IMR-90 (cell line): ENCODE measurements around the gene KIF15. TPM values are rescaled to one million over a fixed set of nuclear protein-coding genes. Genes with fewer than 3 reads are reported as not detected.

ENCODE experiments used
- ATAC-seq: fragments of 200-7000 bp; cut with Tn5 transposase; 2 replicates; pipeline ENCODE4 v1.9.1; 2020; ENCODE audit warnings: low read depth, mild to moderate bottlenecking, moderate library complexity
- BruUV-seq: library from RNA; stranded (reverse); fragments of 400-500 nt; replicated peaks from 2 replicates; lab custom pipeline; 2021; lab: Mats Ljungman, UMichigan
- CTCF ChIA-PET: fragments of 300-600 bp; formaldehyde crosslinking; extraction: SDS; loops from one replicate; lab custom pipeline; 2021; ENCODE audit warnings: antibody characterized with exemption; lab: Yijun Ruan, JAX
- POLR2A ChIA-PET: fragments of 300-600 bp; sonication (Branson Sonifier 250); formaldehyde crosslinking; loops from one replicate; lab custom pipeline; 2022; ENCODE audit warnings: antibody characterized with exemption; ENCODE audit not compliant: unreplicated experiment; lab: Charles Lee
- DNase-seq: peaks from one replicate; pipeline ENCODE4 v3.0.0; 2013
- H2AFZ ChIP-seq: replicated peaks from 2 replicates; pipeline ENCODE3; 2013; ENCODE audit warnings: low read length, mild to moderate bottlenecking; ENCODE audit not compliant: poor library complexity
- H2AK5ac ChIP-seq: 2 replicates; pipeline ENCODE4 v1.6.1; 2013; ENCODE audit warnings: low read depth, low read length, inconsistent platforms
- H2AK9ac ChIP-seq: replicated peaks from 2 replicates; pipeline ENCODE3; 2013; ENCODE audit warnings: mild to moderate bottlenecking, low read depth, low read length, moderate library complexity; ENCODE audit not compliant: poor library complexity
- H2BK120ac ChIP-seq: 2 replicates; pipeline ENCODE4 v1.6.1; 2013; ENCODE audit warnings: low read depth, low read length, inconsistent platforms
- H2BK15ac ChIP-seq: 3 replicates; pipeline ENCODE4 v1.6.1; 2013; ENCODE audit warnings: low read depth, low read length, inconsistent platforms
- H2BK20ac ChIP-seq: 2 replicates; pipeline ENCODE4 v1.6.1; 2013; ENCODE audit warnings: low read depth, mild to moderate bottlenecking, inconsistent platforms, low read length, moderate library complexity
- H2BK5ac ChIP-seq: 2 replicates; pipeline ENCODE4 v1.6.1; 2013; ENCODE audit warnings: mild to moderate bottlenecking, low read depth, low read length, inconsistent platforms; ENCODE audit not compliant: poor library complexity, severe bottlenecking
- H3K14ac ChIP-seq: replicated peaks from 2 replicates; pipeline ENCODE4 v1.6.1; 2013; ENCODE audit warnings: low read depth, low read length, inconsistent platforms
- H3K18ac ChIP-seq: 2 replicates; pipeline ENCODE4 v1.6.1; 2013; ENCODE audit warnings: low read depth, low read length, control low read depth
- H3K23ac ChIP-seq: 2 replicates; pipeline ENCODE4 v1.6.1; 2013; ENCODE audit warnings: low read depth, low read length, inconsistent platforms
- H3K27ac ChIP-seq: 2 replicates; pipeline ENCODE4 v1.5.1; 2013; ENCODE audit warnings: mild to moderate bottlenecking, control low read depth, low read length; ENCODE audit not compliant: insufficient read depth
- H3K27me3 ChIP-seq: 2 replicates; pipeline ENCODE4 v1.6.1; 2013; ENCODE audit warnings: low read length; ENCODE audit not compliant: control insufficient read depth, insufficient read depth
- H3K36me3 ChIP-seq: 2 replicates; pipeline ENCODE4 v1.6.1; 2013; ENCODE audit warnings: low read length, mixed read lengths; ENCODE audit not compliant: control insufficient read depth, insufficient read depth
- H3K4ac ChIP-seq: 2 replicates; pipeline ENCODE4 v1.6.1; 2013; ENCODE audit warnings: low read depth, low read length, inconsistent platforms
- H3K4me1 ChIP-seq: 2 replicates; pipeline ENCODE4 v1.6.1; 2013; ENCODE audit warnings: low read length, mixed read lengths; ENCODE audit not compliant: control insufficient read depth, insufficient read depth
- H3K4me2 ChIP-seq: 2 replicates; pipeline ENCODE4 v1.6.1; 2013; ENCODE audit warnings: low read depth, mild to moderate bottlenecking, control low read depth, low read length, moderate library complexity
- H3K4me3 ChIP-seq: 2 replicates; pipeline ENCODE4 v1.5.1; 2013; ENCODE audit warnings: low read depth, mild to moderate bottlenecking, control low read depth, low read length, moderate library complexity; ENCODE audit not compliant: insufficient read depth
- H3K56ac ChIP-seq: 2 replicates; pipeline ENCODE4 v1.6.1; 2013; ENCODE audit warnings: low read length, inconsistent platforms; ENCODE audit not compliant: insufficient read depth; ENCODE audit errors: extremely low read depth
- H3K79me1 ChIP-seq, 2 experiments: 2 replicates each; pipeline ENCODE4 v1.6.1; 2013; ENCODE audit warnings: low read length in 2 of 2, inconsistent platforms in 1 of 2, low read depth in 1 of 2
- H3K9ac ChIP-seq: 2 replicates; pipeline ENCODE4 v1.6.1; 2013; ENCODE audit warnings: low read depth, low read length, control low read depth
- H3K9me1 ChIP-seq: 2 replicates; pipeline ENCODE4 v1.6.1; 2013; ENCODE audit warnings: low read length, inconsistent platforms; ENCODE audit not compliant: insufficient read depth
- H3K9me3 ChIP-seq: 2 replicates; pipeline ENCODE4 v1.6.1; 2013; ENCODE audit warnings: low read length; ENCODE audit not compliant: control insufficient read depth, insufficient read depth
- H4K20me1 ChIP-seq: 2 replicates; pipeline ENCODE4 v1.6.1; 2013; ENCODE audit warnings: low read length, inconsistent platforms; ENCODE audit not compliant: insufficient read depth
- H4K5ac ChIP-seq: 2 replicates; pipeline ENCODE4 v1.6.1; 2013; ENCODE audit warnings: mild to moderate bottlenecking, low read depth, low read length, control low read depth
- H4K8ac ChIP-seq, 2 experiments: 2 replicates each; pipeline ENCODE4 v1.6.1; 2013; ENCODE audit warnings: low read depth in 2 of 2, low read length in 2 of 2, control low read depth in 1 of 2, inconsistent platforms in 1 of 2
- H4K91ac ChIP-seq: 2 replicates; pipeline ENCODE4 v1.6.1; 2013; ENCODE audit warnings: low read depth, low read length, inconsistent platforms; ENCODE audit not compliant: insufficient read depth
- CHD1 ChIP-seq: IDR thresholded peaks from 2 replicates; pipeline ENCODE4 v1.6.1; 2012; ENCODE audit warnings: low read depth, low read length, improper control_type of control experiment
- RFX5 ChIP-seq: IDR thresholded peaks from 2 replicates; pipeline ENCODE4 v1.8.0; 2012; ENCODE audit warnings: low read depth, mild to moderate bottlenecking, low read length, moderate library complexity
- WGBS, 2 experiments: methylation state at CpG; one replicate each; pipeline versions ENCODE4 v1.1.5 to v1.1.7; 2013; ENCODE audit warnings: missing lambda C conversion rate in 2 of 2; ENCODE audit not compliant: insufficient read length in 1 of 2; ENCODE audit errors: extremely low coverage in 2 of 2; 5-methylcytosine and 5-hydroxymethylcytosine counted together
- dilution Hi-C: fragments of 300-500 bp; cut with HindIII; formaldehyde crosslinking; loops from one replicate; pipeline ENCODE4 v1.14.3; 2018; ENCODE audit warnings: low sequenced_read_pairs; ENCODE audit not compliant: unreplicated experiment
- in situ Hi-C: fragments of 300-500 bp; cut with MboI; formaldehyde crosslinking; loops from 3 replicates; pipeline ENCODE4 v1.14.3; 2019; ENCODE audit warnings: low sequenced_read_pairs, inconsistent platforms, mixed read lengths
- intact Hi-C: fragments of 100-400 bp; cut with micrococcal nuclease; formaldehyde crosslinking; loops from 2 replicates; pipeline ENCODE4 v1.10.0; 2022
- polyA plus RNA-seq, 3 experiments: library from polyadenylated mRNA; depleted of rRNA; stranded (reverse); fragments of >200 nt; gene quantifications; 2 replicates each; pipeline ENCODE4 v1.2.3, GENCODE V29; 2012; ENCODE audit warnings: low replicate concordance in 1 of 3
- total RNA-seq: library from RNA; depleted of rRNA; stranded (reverse); fragments of >200 nt; gene quantifications from 2 replicates; pipeline ENCODE4 v1.2.3, GENCODE V29; 2012
- TF ChIP-seq, protein P1 (sequence below): conservative IDR thresholded peaks from 2 replicates; pipeline ENCODE4 v1.5.1; 2012; ENCODE audit warnings: mild to moderate bottlenecking, low read depth, low read length, improper control_type of control experiment
- TF ChIP-seq, protein P2 (sequence below): fragments of 150-350 bp; IDR thresholded peaks from 2 replicates; pipeline ENCODE4 v1.6.1; 2017; ENCODE audit warnings: mild to moderate bottlenecking, antibody characterized with exemption, low read length, low read depth

KIF15 gene
- total and polyA plus RNA-seq, 2 of the 4 experiments (the other 2 are of a cell fraction), result 3.7 to 8.4 TPM

DNA sequence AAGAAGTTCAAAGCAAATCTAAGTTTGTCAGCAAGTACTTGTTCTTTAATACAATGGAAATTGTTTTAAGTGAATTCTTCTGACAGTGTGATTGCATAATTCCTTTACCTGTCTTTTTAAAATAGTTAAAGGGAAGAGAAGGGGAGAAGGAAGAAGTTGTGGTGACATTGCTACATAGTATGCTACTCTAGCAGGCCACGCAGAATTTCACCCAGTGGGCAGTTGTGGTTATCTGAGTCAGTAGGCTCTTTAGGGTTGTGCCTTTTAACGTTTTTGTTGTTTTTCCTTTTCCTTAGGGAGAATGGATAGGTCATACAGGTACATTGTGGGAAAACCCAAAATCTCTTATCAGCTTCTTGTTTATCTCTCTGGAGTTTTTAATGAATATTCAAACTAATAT is 40.4 kb downstream of the KIF15 start:
- no peak overlapping the region for H3K4me2 ChIP-seq
- no peak overlapping the region for H2BK120ac ChIP-seq
- no peaks in the 10 kb centered on the region for H4K20me1 ChIP-seq
- no peak overlapping the region for H3K18ac ChIP-seq
- no peak overlapping the region for H4K91ac ChIP-seq
- dilution Hi-C loops (no loop called here), intact Hi-C loops (no loop called here), in situ Hi-C loops (no loop called here)
- H3K4ac ChIP-seq, result no peak overlapping the region
- no TSS peak for BruUV-seq
- no peaks in the 10 kb centered on the region for H3K9me3 ChIP-seq
- H3K14ac ChIP-seq, result no peak overlapping the region
- H2AK5ac ChIP-seq, result no peak overlapping the region
- no peak overlapping the region for H2BK15ac ChIP-seq
- H2AFZ ChIP-seq, result no peak overlapping the region
- no peak overlapping the region for H3K56ac ChIP-seq
- peaks cover 3% of the 10 kb centered on the region for H3K36me3 ChIP-seq
- ATAC-seq (no peak), DNase-seq (no peak)
- 0 out of 2 replicates have a peak, but pooled peaks cover 2% of the 10 kb centered on the region for H3K9me1 ChIP-seq
- ChIA-PET POLR2A (no interaction called here), CTCF (no interaction called here)
- no peak overlapping the region for H3K4me3 ChIP-seq
- H4K8ac ChIP-seq, result no peak overlapping the region
- H2BK20ac ChIP-seq, result no peak overlapping the region
- no peaks in the 10 kb centered on the region for H3K27me3 ChIP-seq
- H3K79me1 ChIP-seq, result no peaks in the 10 kb centered on the region
- H3K23ac ChIP-seq, result no peak overlapping the region
- no peak overlapping the region for H2AK9ac ChIP-seq
- H3K9ac ChIP-seq, result no peak overlapping the region
- TF ChIP-seq, protein P1, sequence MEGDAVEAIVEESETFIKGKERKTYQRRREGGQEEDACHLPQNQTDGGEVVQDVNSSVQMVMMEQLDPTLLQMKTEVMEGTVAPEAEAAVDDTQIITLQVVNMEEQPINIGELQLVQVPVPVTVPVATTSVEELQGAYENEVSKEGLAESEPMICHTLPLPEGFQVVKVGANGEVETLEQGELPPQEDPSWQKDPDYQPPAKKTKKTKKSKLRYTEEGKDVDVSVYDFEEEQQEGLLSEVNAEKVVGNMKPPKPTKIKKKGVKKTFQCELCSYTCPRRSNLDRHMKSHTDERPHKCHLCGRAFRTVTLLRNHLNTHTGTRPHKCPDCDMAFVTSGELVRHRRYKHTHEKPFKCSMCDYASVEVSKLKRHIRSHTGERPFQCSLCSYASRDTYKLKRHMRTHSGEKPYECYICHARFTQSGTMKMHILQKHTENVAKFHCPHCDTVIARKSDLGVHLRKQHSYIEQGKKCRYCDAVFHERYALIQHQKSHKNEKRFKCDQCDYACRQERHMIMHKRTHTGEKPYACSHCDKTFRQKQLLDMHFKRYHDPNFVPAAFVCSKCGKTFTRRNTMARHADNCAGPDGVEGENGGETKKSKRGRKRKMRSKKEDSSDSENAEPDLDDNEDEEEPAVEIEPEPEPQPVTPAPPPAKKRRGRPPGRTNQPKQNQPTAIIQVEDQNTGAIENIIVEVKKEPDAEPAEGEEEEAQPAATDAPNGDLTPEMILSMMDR, result no peak
- TF ChIP-seq RFX5, result no peak
- no peak for TF ChIP-seq CHD1
- TF ChIP-seq, protein P2, sequence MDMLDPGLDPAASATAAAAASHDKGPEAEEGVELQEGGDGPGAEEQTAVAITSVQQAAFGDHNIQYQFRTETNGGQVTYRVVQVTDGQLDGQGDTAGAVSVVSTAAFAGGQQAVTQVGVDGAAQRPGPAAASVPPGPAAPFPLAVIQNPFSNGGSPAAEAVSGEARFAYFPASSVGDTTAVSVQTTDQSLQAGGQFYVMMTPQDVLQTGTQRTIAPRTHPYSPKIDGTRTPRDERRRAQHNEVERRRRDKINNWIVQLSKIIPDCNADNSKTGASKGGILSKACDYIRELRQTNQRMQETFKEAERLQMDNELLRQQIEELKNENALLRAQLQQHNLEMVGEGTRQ, result no peak
- H3K4me1 ChIP-seq, result no peaks in the 10 kb centered on the region
- no CpG with 5 or more reads among the region's 2 CpGs for WGBS, 2 experiments
- no peak overlapping the region for H2BK5ac ChIP-seq
- no peak overlapping the region for H3K27ac ChIP-seq
- no peak overlapping the region for H4K5ac ChIP-seq
